ENCODE data around the gene C4BPB. TPM values are rescaled to one million over a fixed set of nuclear protein-coding genes. Genes with fewer than 3 reads are reported as not detected.

The C4BPB gene
- total RNA-seq, 1 experiment from 2014 or later: not detected

DNA sequence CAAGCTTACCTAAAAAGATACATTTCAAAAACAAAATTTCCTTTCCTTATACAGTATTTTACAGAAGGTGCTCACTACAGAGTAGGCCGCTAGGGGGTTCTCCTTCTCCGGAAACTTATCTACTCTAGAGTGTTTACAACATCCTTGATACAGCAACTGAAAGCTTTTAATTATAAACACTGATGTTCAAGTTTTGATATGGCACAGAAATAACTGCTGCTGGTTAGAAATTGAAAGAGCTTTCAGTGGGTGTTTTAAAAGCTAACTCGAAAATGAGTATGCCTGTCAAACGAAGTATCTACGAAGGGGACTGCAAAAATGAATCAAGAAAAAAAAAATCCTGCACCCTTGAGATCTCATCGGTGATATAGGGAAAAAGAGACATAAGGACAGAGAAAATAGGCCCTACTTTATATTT lies 38.7 kb upstream of the C4BPB start:
- no peak overlapping the region for H3K18ac ChIP-seq (ENCODE audit: insufficient read length, low read depth, low read length)
- H3K79me1 ChIP-seq (ENCODE audit: insufficient read depth, low read depth, low read length, poor library complexity, severe bottlenecking): no peaks in the 10 kb centered on the region
- no peak overlapping the region for H2BK120ac ChIP-seq (ENCODE audit: low read depth, low read length, poor library complexity, severe bottlenecking)
- no peak overlapping the region for H3K14ac ChIP-seq (ENCODE audit: insufficient read depth, low read length)
- H3K23me2 ChIP-seq (ENCODE audit: insufficient read length, low read depth, low read length, poor library complexity, severe bottlenecking): peaks cover 11% of the 10 kb centered on the region
- no peak overlapping the region for H4K91ac ChIP-seq (ENCODE audit: insufficient read length, low read depth, low read length)
- no peaks in the 10 kb centered on the region for H4K20me1 ChIP-seq (ENCODE audit: control insufficient read depth, insufficient read depth, insufficient read length)
- no peak overlapping the region for H3K4ac ChIP-seq (ENCODE audit: low read depth, low read length)
- TF ChIP-seq, protein P1, sequence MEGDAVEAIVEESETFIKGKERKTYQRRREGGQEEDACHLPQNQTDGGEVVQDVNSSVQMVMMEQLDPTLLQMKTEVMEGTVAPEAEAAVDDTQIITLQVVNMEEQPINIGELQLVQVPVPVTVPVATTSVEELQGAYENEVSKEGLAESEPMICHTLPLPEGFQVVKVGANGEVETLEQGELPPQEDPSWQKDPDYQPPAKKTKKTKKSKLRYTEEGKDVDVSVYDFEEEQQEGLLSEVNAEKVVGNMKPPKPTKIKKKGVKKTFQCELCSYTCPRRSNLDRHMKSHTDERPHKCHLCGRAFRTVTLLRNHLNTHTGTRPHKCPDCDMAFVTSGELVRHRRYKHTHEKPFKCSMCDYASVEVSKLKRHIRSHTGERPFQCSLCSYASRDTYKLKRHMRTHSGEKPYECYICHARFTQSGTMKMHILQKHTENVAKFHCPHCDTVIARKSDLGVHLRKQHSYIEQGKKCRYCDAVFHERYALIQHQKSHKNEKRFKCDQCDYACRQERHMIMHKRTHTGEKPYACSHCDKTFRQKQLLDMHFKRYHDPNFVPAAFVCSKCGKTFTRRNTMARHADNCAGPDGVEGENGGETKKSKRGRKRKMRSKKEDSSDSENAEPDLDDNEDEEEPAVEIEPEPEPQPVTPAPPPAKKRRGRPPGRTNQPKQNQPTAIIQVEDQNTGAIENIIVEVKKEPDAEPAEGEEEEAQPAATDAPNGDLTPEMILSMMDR (conservative IDR thresholded peaks at IDR 0.05): peak; percentile 88
- peaks cover 41 to 42% of the 10 kb centered on the region in 2 experiments for H3K4me1 Mint-ChIP-seq
- H4K8ac ChIP-seq (replicated peaks; ENCODE audit: insufficient read length, low read depth, low read length): no peak overlapping the region
- H3K27ac Mint-ChIP-seq: peak overlapping the region; percentile 99; a peak in 6 of 7 replicates
- no peaks in the 10 kb centered on the region; a peak in 1 of 5 replicates for H3K9me3 Mint-ChIP-seq
- H2AFZ ChIP-seq (ENCODE audit: low read length): no peak overlapping the region
- H2BK15ac ChIP-seq (ENCODE audit: low read depth, low read length): no peak overlapping the region
- H3T11ph ChIP-seq (ENCODE audit: low read length): no peak overlapping the region
- H3K27me3 Mint-ChIP-seq (ENCODE audit: low read depth): peaks cover 1% of the 10 kb centered on the region
- peak overlapping the region; percentile 77 for H3K27ac ChIP-seq (ENCODE audit: insufficient read length, low read depth, low read length)
- H3K9ac ChIP-seq (ENCODE audit: extremely low read depth, insufficient read length, low read length): peak overlapping the region; percentile 98
- no peak overlapping the region for H2AK5ac ChIP-seq (ENCODE audit: insufficient read length, low read length)
- H3K79me2 ChIP-seq (ENCODE audit: insufficient read depth, low read length): peaks cover 10% of the 10 kb centered on the region; the same call in 1 of the 2 replicates
- no peak overlapping the region for H4K5ac ChIP-seq (ENCODE audit: insufficient read length, low read depth, low read length)
- peak overlapping the region; percentile 63 for H3K4me2 ChIP-seq (ENCODE audit: insufficient read depth, insufficient read length, low read length)
- no peak overlapping the region for H2BK5ac ChIP-seq (ENCODE audit: insufficient read length, low read length)
- no CpG with 5 or more reads among the region's 6 CpGs for WGBS (ENCODE audit: extremely low coverage, insufficient read length, low lambda C conversion rate)
- H3K9me3 ChIP-seq (ENCODE audit: control insufficient read depth, low read depth, low read length): no peaks in the 10 kb centered on the region
- peaks cover 3% of the 10 kb centered on the region; the same call in 1 of the 2 replicates for H3K4me1 ChIP-seq (ENCODE audit: insufficient read depth, low read length)
- DNase-seq: no peak
- no peaks in the 10 kb centered on the region for H3K27me3 ChIP-seq (ENCODE audit: insufficient read depth, low read length)
- no peak overlapping the region for H2BK20ac ChIP-seq (ENCODE audit: low read depth, low read length, poor library complexity, severe bottlenecking)
- no peak overlapping the region for H3K23ac ChIP-seq (ENCODE audit: insufficient read length, low read depth, low read length)
- H3K56ac ChIP-seq (ENCODE audit: insufficient read length, low read depth, low read length): no peak overlapping the region
- H3K36me3 Mint-ChIP-seq (ENCODE audit: insufficient read depth in 1 of 3, low read depth in 3 of 3): peaks cover 13 to 28% (median 20%) of the 10 kb centered on the region in 3 experiments; a peak in 6 of 7 replicates
- no peak overlapping the region for H2BK12ac ChIP-seq (ENCODE audit: insufficient read length, low read depth, low read length)
- peak overlapping the region; percentile 99 to 100 for H3K4me3 Mint-ChIP-seq
